ENCODE measurements around the gene RNF220. TPM values are rescaled to one million over a fixed set of nuclear protein-coding genes. Genes with fewer than 3 reads are reported as not detected.
"Not testable (repeated sequence)": the region's sequence is repeated elsewhere in the genome, so short reads cannot be mapped to it uniquely, and the experiment has no call there.

The RNF220 gene
- total RNA-seq, 1 donor from 2014 or later, result 52.5 TPM

DNA sequence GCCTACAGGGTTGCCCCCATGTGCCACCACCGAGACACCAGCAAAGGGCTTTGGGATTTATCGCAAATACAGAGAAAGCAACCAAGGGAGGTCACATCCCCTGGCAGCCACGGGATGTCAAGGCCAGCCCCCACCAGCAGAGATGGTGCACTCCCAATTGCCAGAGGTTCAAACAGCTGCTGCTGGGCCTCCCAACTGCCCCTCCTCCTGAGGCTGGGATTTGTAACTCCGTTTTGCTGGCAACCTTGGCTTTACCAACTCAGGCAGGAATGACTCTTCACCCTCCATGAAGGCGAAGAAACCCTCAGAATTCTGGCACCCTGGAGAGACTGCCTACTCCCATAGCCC lies 257.6 kb downstream of the RNF220 start:
- Histone ChIP-seq H3K27ac (no peak overlapping the region), H3K4me3 (no peak overlapping the region), H3K27me3 (no peaks in the 10 kb centered on the region), H3K36me3 (no peaks in the 10 kb centered on the region), H3K9me3 (no peaks in the 10 kb centered on the region), H3K4me1 (no peaks in the 10 kb centered on the region)
- TF ChIP-seq POLR2A (IDR thresholded peaks at IDR 0.05), result no peak
- TF ChIP-seq, protein P1, sequence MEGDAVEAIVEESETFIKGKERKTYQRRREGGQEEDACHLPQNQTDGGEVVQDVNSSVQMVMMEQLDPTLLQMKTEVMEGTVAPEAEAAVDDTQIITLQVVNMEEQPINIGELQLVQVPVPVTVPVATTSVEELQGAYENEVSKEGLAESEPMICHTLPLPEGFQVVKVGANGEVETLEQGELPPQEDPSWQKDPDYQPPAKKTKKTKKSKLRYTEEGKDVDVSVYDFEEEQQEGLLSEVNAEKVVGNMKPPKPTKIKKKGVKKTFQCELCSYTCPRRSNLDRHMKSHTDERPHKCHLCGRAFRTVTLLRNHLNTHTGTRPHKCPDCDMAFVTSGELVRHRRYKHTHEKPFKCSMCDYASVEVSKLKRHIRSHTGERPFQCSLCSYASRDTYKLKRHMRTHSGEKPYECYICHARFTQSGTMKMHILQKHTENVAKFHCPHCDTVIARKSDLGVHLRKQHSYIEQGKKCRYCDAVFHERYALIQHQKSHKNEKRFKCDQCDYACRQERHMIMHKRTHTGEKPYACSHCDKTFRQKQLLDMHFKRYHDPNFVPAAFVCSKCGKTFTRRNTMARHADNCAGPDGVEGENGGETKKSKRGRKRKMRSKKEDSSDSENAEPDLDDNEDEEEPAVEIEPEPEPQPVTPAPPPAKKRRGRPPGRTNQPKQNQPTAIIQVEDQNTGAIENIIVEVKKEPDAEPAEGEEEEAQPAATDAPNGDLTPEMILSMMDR (IDR thresholded peaks at IDR 0.05), result no peak
- TF ChIP-seq POLR2AphosphoS5 (IDR thresholded peaks at IDR 0.05; ENCODE audit: insufficient read depth in 1 of 2, low read depth in 1 of 2), result no peak
- intact Hi-C loops (cut with DNase I), result no loop called here
- no peak for DNase-seq (ENCODE audit: extremely low spot score in 2 of 2)

DNA sequence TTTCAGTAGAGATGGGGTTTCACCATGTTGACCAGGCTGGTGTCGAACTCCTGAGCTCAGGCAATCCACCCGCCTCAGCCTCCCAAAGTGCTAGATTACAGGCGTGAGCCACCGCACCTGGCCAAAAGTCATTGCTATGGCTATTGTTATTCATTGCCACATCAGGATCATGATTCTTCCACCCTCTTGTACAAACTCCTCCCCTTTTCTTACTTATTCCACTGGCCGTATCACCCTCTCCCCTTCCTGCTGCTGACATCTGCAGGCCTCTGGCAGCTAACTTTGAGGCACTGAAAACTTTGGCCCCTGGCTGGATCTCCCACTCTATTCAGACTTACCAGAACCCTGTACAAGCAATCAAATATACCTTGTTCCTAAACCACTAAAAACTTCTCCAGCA lies 258.4 kb downstream of the RNF220 start:
- Histone ChIP-seq H3K9me3 (no peaks in the 10 kb centered on the region), H3K4me3 (no peak overlapping the region), H3K36me3 (no peaks in the 10 kb centered on the region), H3K4me1 (no peaks in the 10 kb centered on the region), H3K27me3 (no peaks in the 10 kb centered on the region), H3K27ac (no peak overlapping the region)
- DNase-seq (ENCODE audit: extremely low spot score in 2 of 2), result no peak
- intact Hi-C loops (cut with DNase I), result no loop called here
- TF ChIP-seq POLR2A (IDR thresholded peaks at IDR 0.05), result no peak
- TF ChIP-seq, protein P1 (IDR thresholded peaks at IDR 0.05), result no peak
- no peak for TF ChIP-seq POLR2AphosphoS5 (IDR thresholded peaks at IDR 0.05; ENCODE audit: insufficient read depth in 1 of 2, low read depth in 1 of 2)

DNA sequence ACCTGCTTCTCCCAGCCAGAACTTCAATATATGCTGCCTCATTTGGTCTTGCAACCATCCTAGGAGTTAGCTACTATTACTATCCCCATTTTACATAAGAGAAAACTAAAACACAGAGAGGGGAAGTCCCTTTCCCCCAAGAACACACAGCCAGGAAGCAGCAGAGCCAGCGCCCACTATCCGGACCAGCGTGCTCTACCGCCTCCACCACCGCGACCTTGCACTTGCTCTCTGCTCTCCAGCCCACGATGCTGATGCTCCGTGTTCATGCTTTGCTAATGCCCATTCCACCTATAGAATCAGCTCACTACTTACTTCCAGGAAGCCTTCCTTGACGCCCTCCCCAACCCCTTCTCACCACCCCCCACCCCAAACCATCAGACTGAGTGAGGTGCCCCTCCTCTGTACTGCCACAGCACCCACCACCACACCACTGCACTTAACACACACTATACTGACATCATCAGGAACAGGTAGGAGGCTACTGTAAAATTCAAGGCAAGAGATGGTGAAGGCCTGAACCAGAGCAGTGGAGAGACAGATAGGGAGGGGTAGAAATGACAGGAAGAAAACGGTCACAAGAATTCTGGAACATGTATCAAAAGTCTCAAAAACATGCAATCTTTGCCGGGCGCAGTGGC lies 259.8 kb downstream of the RNF220 start:
- TF ChIP-seq, protein P1 (IDR thresholded peaks at IDR 0.05), result no peak
- no peak for TF ChIP-seq POLR2A (IDR thresholded peaks at IDR 0.05)
- TF ChIP-seq POLR2AphosphoS5 (IDR thresholded peaks at IDR 0.05; ENCODE audit: insufficient read depth in 1 of 2, low read depth in 1 of 2), result no peak
- Histone ChIP-seq H3K4me3 (no peak overlapping the region), H3K9me3 (no peaks in the 10 kb centered on the region), H3K27me3 (no peaks in the 10 kb centered on the region), H3K27ac (no peak overlapping the region), H3K36me3 (no peaks in the 10 kb centered on the region), H3K4me1 (no peaks in the 10 kb centered on the region)
- intact Hi-C loops (cut with DNase I), result no loop called here
- no peak for DNase-seq (ENCODE audit: extremely low spot score in 2 of 2)

DNA sequence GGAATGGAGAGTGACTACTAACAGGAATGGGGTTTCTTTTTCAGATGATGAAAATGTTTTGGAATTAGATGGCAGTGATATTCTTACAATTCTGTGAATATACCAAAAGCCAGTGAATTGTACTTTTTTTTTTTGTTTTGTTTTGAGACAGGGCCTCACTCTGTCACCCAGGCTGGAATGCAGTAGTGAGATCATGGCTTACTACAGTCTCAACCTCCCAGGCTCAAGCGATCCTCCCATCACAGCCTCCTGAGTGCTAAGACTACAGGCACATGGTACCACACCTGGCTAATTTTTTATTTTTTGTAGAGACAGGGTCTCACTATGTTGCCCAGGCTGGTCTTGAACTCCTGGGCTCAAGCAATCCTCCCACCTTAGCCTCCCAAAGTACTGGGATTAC lies 261.7 kb downstream of the RNF220 start:
- H3K27me3 ChIP-seq; DNase-seq (ENCODE audit: extremely low spot score in 2 of 2); H3K4me1 ChIP-seq; H3K4me3 ChIP-seq; H3K36me3 ChIP-seq; intact Hi-C loops (cut with DNase I); H3K9me3 ChIP-seq; H3K27ac ChIP-seq: not testable (repeated sequence)

DNA sequence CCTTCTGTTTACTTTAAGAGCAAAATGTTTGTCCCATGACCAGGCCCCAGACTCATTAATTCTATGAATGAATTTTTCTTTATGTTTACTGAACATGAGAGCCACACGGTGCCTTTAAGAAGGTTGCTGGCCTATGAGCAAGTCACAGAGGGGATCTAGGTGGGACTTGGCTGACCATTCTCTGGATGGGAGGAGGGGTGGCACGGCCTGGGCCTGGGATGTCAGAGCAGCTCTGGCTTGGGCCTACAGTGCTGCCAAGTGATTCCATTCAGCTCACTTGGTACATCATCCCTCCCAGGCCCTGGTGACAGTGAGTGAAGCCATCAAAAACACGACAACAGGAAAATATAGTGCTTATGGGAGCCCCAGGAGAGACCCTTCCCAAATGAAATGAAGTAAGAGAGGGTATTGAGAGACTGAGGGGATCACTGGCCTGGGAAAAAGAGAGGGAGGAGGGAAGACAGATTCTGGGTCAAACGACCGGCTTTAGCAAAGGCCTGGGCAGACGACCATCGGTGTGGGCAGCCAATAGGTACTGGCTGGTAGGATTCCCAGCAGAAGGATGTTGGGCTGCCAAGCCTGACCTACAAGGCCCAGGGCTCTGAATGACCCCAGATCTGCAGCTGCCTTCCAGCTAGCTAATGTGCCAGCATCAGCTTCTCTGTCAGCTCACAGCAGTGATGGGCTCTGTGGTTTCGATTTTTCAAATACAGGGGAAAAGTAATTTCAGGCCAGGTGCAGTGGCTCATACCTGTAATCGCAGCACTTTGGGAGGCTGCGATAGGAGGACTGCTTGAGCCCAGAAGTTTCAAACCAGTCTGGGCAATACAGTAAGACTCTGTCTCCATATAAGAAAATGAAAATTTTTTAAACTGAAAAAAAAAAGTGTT lies 265.9 kb downstream of the RNF220 start:
- intact Hi-C loops (cut with DNase I), result no loop called here
- Histone ChIP-seq H3K36me3 (no peaks in the 10 kb centered on the region), H3K9me3 (no peaks in the 10 kb centered on the region), H3K4me3 (no peak overlapping the region), H3K27ac (no peak overlapping the region), H3K4me1 (peaks cover 18% of the 10 kb centered on the region), H3K27me3 (no peaks in the 10 kb centered on the region)
- TF ChIP-seq, protein P1 (IDR thresholded peaks at IDR 0.05), result no peak
- TF ChIP-seq POLR2AphosphoS5 (IDR thresholded peaks at IDR 0.05; ENCODE audit: insufficient read depth in 1 of 2, low read depth in 1 of 2), result no peak
- no peak for TF ChIP-seq POLR2A (IDR thresholded peaks at IDR 0.05)
- no peak for DNase-seq (ENCODE audit: extremely low spot score in 2 of 2)
